ENCODE data around the gene MED26.

The MED26 gene

GRCh38 chr19:16537111-16537510 is 90.9 kb downstream of the MED26 start:
- no peak for TF ChIP-seq CTCF (conservative IDR thresholded peaks at IDR 0.05; ENCODE audit: control insufficient read depth, insufficient read depth, low read depth, low read length)
- no peak for DNase-seq (ENCODE audit: low read depth)
- H3K4me3 ChIP-seq (ENCODE audit: control insufficient read depth, low read depth, low read length) = no peak overlapping the region

- TF ChIP-seq CTCF (conservative IDR thresholded peaks at IDR 0.05; ENCODE audit: control insufficient read depth, insufficient read depth, low read depth, low read length) = no peak
- no peak for DNase-seq (ENCODE audit: low read depth)
Observed at GRCh38 chr19:16536130-16536529, 91.9 kb downstream of the MED26 start.

GRCh38 chr19:16535381-16535780 is 92.6 kb downstream of the MED26 start:
- no peak overlapping the region for H3K4me3 ChIP-seq (ENCODE audit: control insufficient read depth, low read depth, low read length)
- TF ChIP-seq CTCF (conservative IDR thresholded peaks at IDR 0.05; ENCODE audit: control insufficient read depth, insufficient read depth, low read depth, low read length) = no peak

More at GRCh38 chr19:16536130-16536529, 91.9 kb downstream of the MED26 start:
- H3K4me3 ChIP-seq (ENCODE audit: control insufficient read depth, low read depth, low read length) = no peak overlapping the region

GRCh38 chr19:16532440-16533234 is 95.4 kb downstream of the MED26 start:
- no peak overlapping the region for H3K4me3 ChIP-seq (ENCODE audit: control insufficient read depth, low read depth, low read length)
- TF ChIP-seq CTCF (conservative IDR thresholded peaks at IDR 0.05; ENCODE audit: control insufficient read depth, insufficient read depth, low read depth, low read length) = no peak
- no peak for DNase-seq (ENCODE audit: low read depth)

More at GRCh38 chr19:16535381-16535780, 92.6 kb downstream of the MED26 start:
- DNase-seq (ENCODE audit: low read depth) = no peak

GRCh38 chr19:16531380-16531669 is 96.7 kb downstream of the MED26 start:
- no peak for TF ChIP-seq CTCF (conservative IDR thresholded peaks at IDR 0.05; ENCODE audit: control insufficient read depth, insufficient read depth, low read depth, low read length)
- H3K4me3 ChIP-seq (ENCODE audit: control insufficient read depth, low read depth, low read length) = no peak overlapping the region
- no peak for DNase-seq (ENCODE audit: low read depth)

GRCh38 chr19:16530540-16531379 is 97.2 kb downstream of the MED26 start:
- no peak overlapping the region for H3K4me3 ChIP-seq (ENCODE audit: control insufficient read depth, low read depth, low read length)
- TF ChIP-seq CTCF (conservative IDR thresholded peaks at IDR 0.05; ENCODE audit: control insufficient read depth, insufficient read depth, low read depth, low read length) = no peak
- no peak for DNase-seq (ENCODE audit: low read depth)
